BE2C (cell line): ENCODE measurements around the gene TBC1D16.

ENCODE experiments used
- DNase-seq: peaks from one replicate; pipeline ENCODE4 v3.0.0-alpha.2; 2020
- H3K27me3 ChIP-seq: fragments of 250-450 bp; sonication (Bioruptor Pico); 2 replicates; pipeline ENCODE4 v1.5.1; 2020; ENCODE audit warnings: mild to moderate bottlenecking
- H3K36me3 ChIP-seq: fragments of 250-450 bp; sonication (Bioruptor Pico); 2 replicates; pipeline ENCODE4 v1.5.1; 2020; ENCODE audit warnings: mild to moderate bottlenecking
- H3K4me1 ChIP-seq: fragments of 250-450 bp; sonication (Bioruptor Pico); 2 replicates; pipeline ENCODE4 v1.5.1; 2020
- H3K4me3 ChIP-seq: 2 replicates; pipeline ENCODE4 v1.5.1; 2011; ENCODE audit warnings: low read depth, low read length
- H3K9me3 ChIP-seq: fragments of 250-450 bp; sonication (Bioruptor Pico); 2 replicates; pipeline ENCODE4 v1.5.1; 2020
- CTCF ChIP-seq: IDR thresholded peaks from 2 replicates; pipeline ENCODE4 v1.5.1; 2012; ENCODE audit warnings: mild to moderate bottlenecking, low read depth, low read length

TBC1D16 gene

GRCh38 chr17:79989106-79989835 lies 46.4 kb downstream of the TBC1D16 start:
- no peak for DNase-seq
- TF ChIP-seq CTCF = no peak
- H3K27me3 ChIP-seq = no peaks in the 10 kb centered on the region
- H3K36me3 ChIP-seq = no peaks in the 10 kb centered on the region
- no peak overlapping the region for H3K4me3 ChIP-seq
- H3K4me1 ChIP-seq = peaks cover 56% of the 10 kb centered on the region
- H3K9me3 ChIP-seq = no peaks in the 10 kb centered on the region

- TF ChIP-seq CTCF = no peak
- Histone ChIP-seq H3K9me3 (no peaks in the 10 kb centered on the region), H3K36me3 (no peaks in the 10 kb centered on the region), H3K27me3 (no peaks in the 10 kb centered on the region), H3K4me3 (no peak overlapping the region), H3K4me1 (peaks cover 49% of the 10 kb centered on the region)
- no peak for DNase-seq
These were observed 47.3 kb downstream of the TBC1D16 start for GRCh38 chr17:79988185-79988971.

GRCh38 chr17:79987935-79988184 lies 47.8 kb downstream of the TBC1D16 start:
- TF ChIP-seq CTCF = no peak
- Histone ChIP-seq H3K36me3 (no peaks in the 10 kb centered on the region), H3K9me3 (no peaks in the 10 kb centered on the region), H3K4me1 (peaks cover 44% of the 10 kb centered on the region), H3K4me3 (no peak overlapping the region), H3K27me3 (no peaks in the 10 kb centered on the region)
- DNase-seq = no peak

GRCh38 chr17:79987187-79987934 lies 48.3 kb downstream of the TBC1D16 start:
- H3K27me3 ChIP-seq = no peaks in the 10 kb centered on the region
- no peak overlapping the region for H3K4me3 ChIP-seq
- no peaks in the 10 kb centered on the region for H3K9me3 ChIP-seq
- no peak for DNase-seq
- peaks cover 39% of the 10 kb centered on the region for H3K4me1 ChIP-seq
- no peak for TF ChIP-seq CTCF
- no peaks in the 10 kb centered on the region for H3K36me3 ChIP-seq

GRCh38 chr17:79986411-79987186 lies 49.1 kb downstream of the TBC1D16 start:
- no peak for TF ChIP-seq CTCF
- Histone ChIP-seq H3K4me1 (peaks cover 34% of the 10 kb centered on the region), H3K27me3 (no peaks in the 10 kb centered on the region), H3K9me3 (no peaks in the 10 kb centered on the region), H3K4me3 (no peak overlapping the region), H3K36me3 (no peaks in the 10 kb centered on the region)
- no peak for DNase-seq
